NB4 (cell line): ENCODE measurements around the gene ZNF43.
"Not testable (repeated sequence)": the region's sequence is repeated elsewhere in the genome, so short reads cannot be mapped to it uniquely, and the experiment has no call there.

Experiments
- CTCF ChIP-seq: IDR thresholded peaks from one replicate; pipeline ENCODE4 v1.5.1; 2012; ENCODE audit warnings: low read depth, low read length
- MAX ChIP-seq: IDR thresholded peaks from 2 replicates; pipeline ENCODE4 v1.6.1; 2011; ENCODE audit warnings: low read depth, low read length
- MYC ChIP-seq: IDR thresholded peaks from 2 replicates; pipeline ENCODE4 v1.6.1; 2011; ENCODE audit warnings: low read depth, low read length
- POLR2A ChIP-seq: IDR thresholded peaks from 2 replicates; pipeline ENCODE4 v1.6.1; 2011; ENCODE audit warnings: mild to moderate bottlenecking; ENCODE audit not compliant: insufficient read length; ENCODE audit errors: extremely low read depth

GRCh38 chr19:21885516-21885915 lies 49.5 kb upstream of the ZNF43 start:
- not testable (repeated sequence) for TF ChIP-seq MYC, CTCF, POLR2A, MAX
